NCI-H187 (cell line): Measurements from ENCODE around the gene ERGIC3.

Experiments
- DNase-seq, 2 experiments: peaks; one replicate each; lab custom pipeline; 2025; lab: John Stamatoyannopoulos, UW

Gene ERGIC3

GRCh38 chr20:35598899-35599775 is 57.3 kb downstream of the ERGIC3 start:
- DNase-seq = no peak

- DNase-seq = no peak
Observed at GRCh38 chr20:35599776-35600120, 57.9 kb downstream of the ERGIC3 start.

- no peak for DNase-seq
Observed at GRCh38 chr20:35600176-35600992, 58.5 kb downstream of the ERGIC3 start.

GRCh38 chr20:35600993-35601973 is 59.4 kb downstream of the ERGIC3 start:
- DNase-seq = no peak

GRCh38 chr20:35601990-35602389 is 60.1 kb downstream of the ERGIC3 start:
- no peak for DNase-seq

- DNase-seq = no peak
Observed at GRCh38 chr20:35602851-35603495, 61.1 kb downstream of the ERGIC3 start.

- no peak for DNase-seq
Observed at GRCh38 chr20:35603695-35604448, 62.0 kb downstream of the ERGIC3 start.

GRCh38 chr20:35604449-35604747 is 62.5 kb downstream of the ERGIC3 start:
- DNase-seq = no peak

- no peak for DNase-seq
Observed at GRCh38 chr20:35606127-35606526, 64.2 kb downstream of the ERGIC3 start.
